Activated T-cell treated with anti-CD3 and anti-CD28 coated beads, Interleukin-2, amount 50 U/mL, for 24 hours (primary cell): Measurements from ENCODE around the gene NECTIN4.

Experiments
- DNase-seq: peaks from one replicate; pipeline ENCODE4 v3.0.0-alpha.2; 2020
- H3K27ac Mint-ChIP-seq: 2 replicates; pipeline ENCODE4 v1.8.0; 2020; ENCODE audit warnings: mild to moderate bottlenecking, mixed read lengths
- H3K27me3 Mint-ChIP-seq: 2 replicates; pipeline ENCODE4 v1.8.0; 2020; ENCODE audit warnings: mixed read lengths
- H3K36me3 Mint-ChIP-seq: 2 replicates; pipeline ENCODE4 v1.8.0; 2020; ENCODE audit warnings: low read depth, mixed read lengths
- H3K4me1 Mint-ChIP-seq: 2 replicates; pipeline ENCODE4 v1.8.0; 2020; ENCODE audit warnings: low read depth, mixed read lengths
- H3K4me3 Mint-ChIP-seq: 2 replicates; pipeline ENCODE4 v1.8.0; 2020; ENCODE audit warnings: mild to moderate bottlenecking, moderate library complexity, mixed read lengths
- H3K9me3 Mint-ChIP-seq: 2 replicates; pipeline ENCODE4 v1.8.0; 2020; ENCODE audit warnings: mixed read lengths

The NECTIN4 gene

GRCh38 chr1:161089251-161089924 is at the start of gene NECTIN4:
Gene NECTIN4 (minus strand): TSS chr1:161089558. CDS start chr1:161089296, 262 bp downstream.
- no peak within 1 kb of the TSS for H3K27ac Mint-ChIP-seq
- peaks cover 43% of the 10 kb centered on the region for H3K4me1 Mint-ChIP-seq
- no peaks in the 10 kb centered on the region for H3K9me3 Mint-ChIP-seq
- no peak for DNase-seq
- H3K36me3 Mint-ChIP-seq = no peaks in the 10 kb centered on the region
- H3K27me3 Mint-ChIP-seq = no peaks in the 10 kb centered on the region
- H3K4me3 Mint-ChIP-seq = no peak within 1 kb of the TSS

GRCh38 chr1:161138431-161138830 is 49.1 kb upstream of the NECTIN4 start:
- Mint-ChIP-seq H3K4me1 (peaks cover 7% of the 10 kb centered on the region), H3K4me3 (no peak overlapping the region), H3K27ac (no peak overlapping the region), H3K36me3 (peaks cover 15% of the 10 kb centered on the region), H3K27me3 (no peaks in the 10 kb centered on the region), H3K9me3 (no peaks in the 10 kb centered on the region)
- DNase-seq = no peak

- DNase-seq = no peak
- H3K9me3 Mint-ChIP-seq = no peaks in the 10 kb centered on the region
- no peaks in the 10 kb centered on the region for H3K27me3 Mint-ChIP-seq
- peaks cover 7% of the 10 kb centered on the region for H3K4me1 Mint-ChIP-seq
- H3K4me3 Mint-ChIP-seq = no peak overlapping the region
- H3K36me3 Mint-ChIP-seq = peaks cover 15% of the 10 kb centered on the region
- no peak overlapping the region for H3K27ac Mint-ChIP-seq
These were observed 48.5 kb upstream of the NECTIN4 start for GRCh38 chr1:161137881-161138280.

GRCh38 chr1:161133220-161133740 is 43.9 kb upstream of the NECTIN4 start:
- H3K4me3 Mint-ChIP-seq = no peak overlapping the region
- peaks cover 42% of the 10 kb centered on the region for H3K4me1 Mint-ChIP-seq
- no peak for DNase-seq
- no peaks in the 10 kb centered on the region for H3K9me3 Mint-ChIP-seq
- no peak overlapping the region for H3K27ac Mint-ChIP-seq
- H3K36me3 Mint-ChIP-seq = peaks cover 47% of the 10 kb centered on the region
- H3K27me3 Mint-ChIP-seq = no peaks in the 10 kb centered on the region

- Mint-ChIP-seq H3K27ac (no peak within 1 kb of the TSS), H3K9me3 (no peaks in the 10 kb centered on the region), H3K36me3 (peaks cover 53% of the 10 kb centered on the region), H3K4me1 (peaks cover 48% of the 10 kb centered on the region), H3K27me3 (no peaks in the 10 kb centered on the region), H3K4me3 (no peak within 1 kb of the TSS)
- DNase-seq = peak; percentile 93
These were observed 43.3 kb upstream of the NECTIN4 start, which contains the start of gene DEDD for GRCh38 chr1:161132410-161133219. Gene DEDD (minus strand): TSS chr1:161132667. CDS start chr1:161124462, 8,205 bp downstream.

- H3K27ac Mint-ChIP-seq = no peak overlapping the region
These were observed 42.4 kb upstream of the NECTIN4 start for GRCh38 chr1:161131523-161132409.

GRCh38 chr1:161130266-161130665 is 40.9 kb upstream of the NECTIN4 start:
- H3K27ac Mint-ChIP-seq = no peak overlapping the region
- peaks cover 64% of the 10 kb centered on the region for H3K36me3 Mint-ChIP-seq
- H3K4me1 Mint-ChIP-seq = peaks cover 59% of the 10 kb centered on the region
- no peaks in the 10 kb centered on the region for H3K9me3 Mint-ChIP-seq
- H3K4me3 Mint-ChIP-seq = peak overlapping the region; percentile 16
- no peaks in the 10 kb centered on the region for H3K27me3 Mint-ChIP-seq
- no peak for DNase-seq

More at GRCh38 chr1:161131523-161132409, 42.4 kb upstream of the NECTIN4 start:
- Mint-ChIP-seq H3K27me3 (no peaks in the 10 kb centered on the region), H3K4me1 (peaks cover 56% of the 10 kb centered on the region), H3K4me3 (no peak overlapping the region), H3K9me3 (no peaks in the 10 kb centered on the region), H3K36me3 (peaks cover 62% of the 10 kb centered on the region)
- DNase-seq = no peak

- H3K4me1 Mint-ChIP-seq = peaks cover 56% of the 10 kb centered on the region
- no peak for DNase-seq
- no peaks in the 10 kb centered on the region for H3K9me3 Mint-ChIP-seq
- H3K27ac Mint-ChIP-seq = no peak overlapping the region
- H3K4me3 Mint-ChIP-seq = no peak overlapping the region
- no peaks in the 10 kb centered on the region for H3K27me3 Mint-ChIP-seq
- peaks cover 74% of the 10 kb centered on the region for H3K36me3 Mint-ChIP-seq
These were observed 39.4 kb upstream of the NECTIN4 start for GRCh38 chr1:161128591-161129420.

GRCh38 chr1:161127649-161128048 is 38.3 kb upstream of the NECTIN4 start:
- H3K9me3 Mint-ChIP-seq = no peaks in the 10 kb centered on the region
- H3K36me3 Mint-ChIP-seq = peaks cover 86% of the 10 kb centered on the region
- H3K27me3 Mint-ChIP-seq = no peaks in the 10 kb centered on the region
- no peak overlapping the region for H3K4me3 Mint-ChIP-seq
- no peak overlapping the region for H3K27ac Mint-ChIP-seq
- no peak for DNase-seq
- H3K4me1 Mint-ChIP-seq = peaks cover 58% of the 10 kb centered on the region

GRCh38 chr1:161122967-161123366 is 33.6 kb upstream of the NECTIN4 start:
- Mint-ChIP-seq H3K4me3 (no peak overlapping the region), H3K27ac (peak overlapping the region; percentile 83), H3K9me3 (no peaks in the 10 kb centered on the region), H3K4me1 (peaks cover 60% of the 10 kb centered on the region), H3K27me3 (no peaks in the 10 kb centered on the region), H3K36me3 (peaks cover 96% of the 10 kb centered on the region)
- no peak for DNase-seq

- peaks cover 95% of the 10 kb centered on the region for H3K36me3 Mint-ChIP-seq
- H3K27ac Mint-ChIP-seq = peak overlapping the region; percentile 87
- peaks cover 53% of the 10 kb centered on the region for H3K4me1 Mint-ChIP-seq
- DNase-seq = no peak
- H3K4me3 Mint-ChIP-seq = no peak overlapping the region
- no peaks in the 10 kb centered on the region for H3K9me3 Mint-ChIP-seq
- H3K27me3 Mint-ChIP-seq = no peaks in the 10 kb centered on the region
These were observed 32.5 kb upstream of the NECTIN4 start for GRCh38 chr1:161121834-161122233.

- no peak for DNase-seq
- no peak overlapping the region for H3K4me3 Mint-ChIP-seq
- no peaks in the 10 kb centered on the region for H3K27me3 Mint-ChIP-seq
- H3K4me1 Mint-ChIP-seq = peaks cover 56% of the 10 kb centered on the region
- H3K36me3 Mint-ChIP-seq = peaks cover 97% of the 10 kb centered on the region
- no peaks in the 10 kb centered on the region for H3K9me3 Mint-ChIP-seq
- peak overlapping the region; percentile 87 for H3K27ac Mint-ChIP-seq
These were observed 31.8 kb upstream of the NECTIN4 start for GRCh38 chr1:161121042-161121650.
